ENCODE results near the gene ELFN1. TPM values are rescaled to one million over a fixed set of nuclear protein-coding genes. Genes with fewer than 3 reads are reported as not detected.

Gene ELFN1
- total RNA-seq, 8 experiments from 2014 or later: 0.13 to 25.2 (median 8.1) TPM

GRCh38 chr7:1737956-1738355 is 67.9 kb downstream of the ELFN1 start:
- WGBS, 10 experiments: 56 to 91% (median 60%) methylated on average over 2 to 10 of the region's 20 CpGs; no CpG with 5 or more reads in 7 of the 10 experiments
- in situ Hi-C loops (cut with MboI; ENCODE audit: low pct_unique_long_range_greater_than_20kb in 2 of 9, low sequenced_read_pairs in 9 of 9, unreplicated experiment in 9 of 9): no loop called here
- ATAC-seq (replicated peaks in 6 of 8): no peak
- H3K4me1 ChIP-seq (replicated peaks in 1 of 2): peaks cover 34 to 49% of the 10 kb centered on the region in 2 donors
- H3K4me3 ChIP-seq: no peak overlapping the region
- H3K27ac ChIP-seq: no peak overlapping the region

- H3K4me1 ChIP-seq (replicated peaks in 1 of 2): peaks cover 34 to 49% of the 10 kb centered on the region in 2 donors
- in situ Hi-C loops (cut with MboI; ENCODE audit: low pct_unique_long_range_greater_than_20kb in 2 of 9, low sequenced_read_pairs in 9 of 9, unreplicated experiment in 9 of 9): no loop called here
- WGBS, 10 experiments: 63 to 83% (median 80%) methylated on average over 2 to 4 of the region's 11 CpGs; no CpG with 5 or more reads in 7 of the 10 experiments
- no peak overlapping the region for H3K27ac ChIP-seq
- no peak overlapping the region for H3K4me3 ChIP-seq
- ATAC-seq (replicated peaks in 6 of 8): no peak
Measured at GRCh38 chr7:1738511-1738910, 68.4 kb downstream of the ELFN1 start.

- Histone ChIP-seq H3K4me3 (no peak overlapping the region), H3K27ac (no peak overlapping the region), H3K4me1 (replicated peaks in 1 of 2) (peaks cover 34 to 45% of the 10 kb centered on the region in 2 donors)
- 94 to 100% (median 97%) methylated on average over 1 to 11 of the region's 19 CpGs; no CpG with 5 or more reads in 5 of the 10 experiments for WGBS, 10 experiments
- ATAC-seq (replicated peaks in 6 of 8): no peak
- in situ Hi-C loops (cut with MboI; ENCODE audit: low pct_unique_long_range_greater_than_20kb in 2 of 9, low sequenced_read_pairs in 9 of 9, unreplicated experiment in 9 of 9): no loop called here
Measured at GRCh38 chr7:1738956-1739355, 68.9 kb downstream of the ELFN1 start.

DNA sequence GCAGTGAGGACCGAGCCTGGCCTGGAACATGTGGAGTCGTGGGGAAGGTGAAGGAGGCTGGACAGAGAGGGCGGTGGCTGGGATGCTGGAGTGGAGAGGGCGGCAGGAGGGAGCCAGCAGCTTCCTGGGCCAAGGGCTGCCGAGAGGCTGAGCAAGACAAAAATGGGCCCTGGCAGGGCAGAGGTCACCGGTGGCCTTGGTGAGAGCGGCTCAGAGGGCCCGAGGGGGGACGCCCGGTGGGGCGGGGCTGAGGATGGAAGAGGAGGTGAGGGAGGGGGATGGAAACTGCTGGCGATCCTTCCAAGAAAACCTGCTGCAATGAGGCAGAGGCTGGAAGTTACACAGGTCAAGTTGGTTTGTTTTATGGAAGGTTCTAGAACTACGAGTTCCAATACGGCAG is 69.5 kb downstream of the ELFN1 start:
- WGBS, 10 experiments: 0 to 57% (median 40%) methylated on average over 1 to 4 of the region's 14 CpGs; no CpG with 5 or more reads in 7 of the 10 experiments
- in situ Hi-C loops (cut with MboI; ENCODE audit: low pct_unique_long_range_greater_than_20kb in 2 of 9, low sequenced_read_pairs in 9 of 9, unreplicated experiment in 9 of 9): no loop called here
- Histone ChIP-seq H3K4me1 (replicated peaks in 1 of 2) (peaks cover 34 to 40% of the 10 kb centered on the region in 2 donors), H3K27ac (no peak overlapping the region), H3K4me3 (no peak overlapping the region)
- no peak for ATAC-seq (replicated peaks in 6 of 8)

DNA sequence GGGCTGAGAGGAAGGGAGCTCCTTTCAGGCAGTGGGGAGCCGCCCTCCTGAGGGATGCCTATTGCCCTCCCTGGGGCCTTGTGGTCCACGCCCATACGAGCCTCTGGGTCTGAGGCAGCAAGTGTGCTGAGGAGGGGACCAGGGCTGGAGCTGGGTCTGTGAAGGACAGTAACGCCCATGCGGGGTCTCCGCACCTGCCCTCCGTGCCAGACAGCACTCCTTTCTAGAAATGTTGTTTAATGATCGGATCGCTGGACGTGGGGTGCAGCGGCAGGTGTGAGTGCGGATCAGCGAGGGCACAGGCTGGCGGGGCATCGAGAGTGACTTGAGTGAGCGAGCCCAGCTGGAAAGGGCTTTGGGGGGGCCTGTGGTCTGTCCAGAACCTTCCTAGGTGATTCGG is 70.1 kb downstream of the ELFN1 start:
- ATAC-seq (replicated peaks in 6 of 8): peak in 1 of 8 experiments; percentile 15
- Histone ChIP-seq H3K27ac (peak overlapping the region in 1 of 2 donors; percentile 6), H3K4me3 (no peak overlapping the region), H3K4me1 (replicated peaks in 1 of 2) (peaks cover 34 to 39% of the 10 kb centered on the region in 2 donors)
- in situ Hi-C loops (cut with MboI; ENCODE audit: low pct_unique_long_range_greater_than_20kb in 2 of 9, low sequenced_read_pairs in 9 of 9, unreplicated experiment in 9 of 9): no loop called here
- 60 to 93% (median 81%) methylated on average over 1 to 6 of the region's 17 CpGs; no CpG with 5 or more reads in 5 of the 10 experiments for WGBS, 10 experiments

GRCh38 chr7:1741246-1741645 is 71.2 kb downstream of the ELFN1 start:
- no CpG with 5 or more reads among the region's 8 CpGs for WGBS, 10 experiments
- H3K4me1 ChIP-seq (replicated peaks in 1 of 2): peaks cover 28 to 31% of the 10 kb centered on the region in 2 donors
- ATAC-seq (replicated peaks in 6 of 8): no peak
- no peak overlapping the region for H3K4me3 ChIP-seq
- in situ Hi-C loops (cut with MboI; ENCODE audit: low pct_unique_long_range_greater_than_20kb in 2 of 9, low sequenced_read_pairs in 9 of 9, unreplicated experiment in 9 of 9): no loop called here
- H3K27ac ChIP-seq: peak overlapping the region in 1 of 2 donors; percentile 79

DNA sequence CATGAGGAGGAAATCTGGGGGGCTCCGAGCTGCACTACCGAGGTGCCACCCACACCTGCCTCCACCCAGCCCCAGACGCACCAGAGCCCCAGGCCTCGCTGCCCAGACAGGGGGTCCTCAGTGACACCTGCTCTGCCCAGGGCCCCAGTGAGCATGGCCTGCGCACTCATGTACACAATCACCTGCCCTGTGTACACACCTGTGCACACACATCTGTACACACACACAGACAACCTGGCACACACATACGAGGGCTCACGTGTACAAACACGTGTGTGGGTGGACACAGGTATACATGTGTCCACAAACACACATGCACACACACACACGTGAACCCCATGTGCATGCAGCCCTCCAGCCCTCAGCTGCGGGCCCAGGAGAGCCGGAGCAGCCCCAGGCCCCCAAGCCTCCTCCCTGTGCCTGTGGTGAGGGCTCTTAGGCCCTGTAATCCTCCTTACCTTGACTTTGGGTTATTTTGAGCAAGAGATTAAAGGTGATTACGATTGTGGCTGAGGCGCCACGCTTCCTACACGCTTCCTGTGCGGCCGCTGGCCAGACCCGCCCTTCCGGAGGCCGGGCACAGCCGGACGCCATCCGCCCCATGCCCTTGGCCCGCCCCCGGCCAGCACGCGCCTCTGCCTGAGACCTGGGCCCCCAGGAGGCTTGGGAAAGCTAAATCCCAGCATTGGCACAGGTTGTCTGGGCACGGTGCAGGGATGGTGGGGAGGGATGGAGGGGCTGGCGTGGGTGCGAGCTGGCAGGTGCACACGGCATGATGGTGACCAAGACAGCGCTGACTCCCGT is 71.9 kb downstream of the ELFN1 start:
- H3K27ac ChIP-seq: peak overlapping the region; percentile 4 to 79
- 60 to 100% (median 80%) methylated on average over 1 to 4 of the region's 33 CpGs; no CpG with 5 or more reads in 7 of the 10 experiments for WGBS, 10 experiments
- H3K4me1 ChIP-seq (replicated peaks in 1 of 2): peaks cover 27 to 29% of the 10 kb centered on the region in 2 donors
- ATAC-seq (replicated peaks in 6 of 8): peak in 1 of 8 experiments; percentile 43
- H3K4me3 ChIP-seq: no peak overlapping the region
- in situ Hi-C loops (cut with MboI; ENCODE audit: low pct_unique_long_range_greater_than_20kb in 2 of 9, low sequenced_read_pairs in 9 of 9, unreplicated experiment in 9 of 9): no loop called here

- Histone ChIP-seq H3K4me3 (no peak overlapping the region), H3K4me1 (replicated peaks in 1 of 2) (peaks cover 27 to 29% of the 10 kb centered on the region in 2 donors), H3K27ac (peak overlapping the region; percentile 12 to 79)
- peak; percentile 75 to 98 (median 81) for ATAC-seq (replicated peaks in 6 of 8)
- 10 to 66% (median 52%) methylated on average over 1 to 8 of the region's 28 CpGs; no CpG with 5 or more reads in 3 of the 10 experiments for WGBS, 10 experiments
- in situ Hi-C loops (cut with MboI; ENCODE audit: low pct_unique_long_range_greater_than_20kb in 2 of 9, low sequenced_read_pairs in 9 of 9, unreplicated experiment in 9 of 9): no loop called here
Measured at GRCh38 chr7:1742555-1743303, 72.7 kb downstream of the ELFN1 start.

GRCh38 chr7:1743481-1744230 is 73.6 kb downstream of the ELFN1 start:
- peak overlapping the region; percentile 12 to 79 for H3K27ac ChIP-seq
- ATAC-seq (replicated peaks in 6 of 8): no peak
- peaks cover 27 to 34% of the 10 kb centered on the region in 2 donors for H3K4me1 ChIP-seq (replicated peaks in 1 of 2)
- whole genome bisulfite sequencing, 10 experiments: 86 to 100% (median 93%) methylated on average over 3 to 14 of the region's 37 CpGs; no CpG with 5 or more reads in 5 of the 10 experiments
- in situ Hi-C loops (cut with MboI; ENCODE audit: low pct_unique_long_range_greater_than_20kb in 2 of 9, low sequenced_read_pairs in 9 of 9, unreplicated experiment in 9 of 9): no loop called here
- H3K4me3 ChIP-seq: no peak overlapping the region

- no peak for ATAC-seq (replicated peaks in 6 of 8)
- Histone ChIP-seq H3K4me1 (replicated peaks in 1 of 2) (peaks cover 27 to 36% of the 10 kb centered on the region in 2 donors), H3K27ac (no peak overlapping the region), H3K4me3 (no peak overlapping the region)
- WGBS, 10 experiments: 92 to 100% (median 100%) methylated on average over 1 to 6 of the region's 56 CpGs; no CpG with 5 or more reads in 5 of the 10 experiments
- in situ Hi-C loops (cut with MboI; ENCODE audit: low pct_unique_long_range_greater_than_20kb in 2 of 9, low sequenced_read_pairs in 9 of 9, unreplicated experiment in 9 of 9): no loop called here
Measured at GRCh38 chr7:1744296-1745017, 74.4 kb downstream of the ELFN1 start.

- H3K4me3 ChIP-seq: no peak overlapping the region
- WGBS, 10 experiments: 70 to 91% (median 91%) methylated on average over 2 to 15 of the region's 46 CpGs; no CpG with 5 or more reads in 7 of the 10 experiments
- no peak overlapping the region for H3K27ac ChIP-seq
- in situ Hi-C loops (cut with MboI; ENCODE audit: low pct_unique_long_range_greater_than_20kb in 2 of 9, low sequenced_read_pairs in 9 of 9, unreplicated experiment in 9 of 9): no loop called here
- ATAC-seq (replicated peaks in 6 of 8): no peak
- peaks cover 25 to 36% of the 10 kb centered on the region in 2 donors for H3K4me1 ChIP-seq (replicated peaks in 1 of 2)
Measured at GRCh38 chr7:1745018-1745532, 75.0 kb downstream of the ELFN1 start.

All from motor neuron (in vitro differentiated cells).